Measurements from ENCODE around the gene ZNF845.
"Not testable (repeated sequence)": the region's sequence is repeated elsewhere in the genome, so short reads cannot be mapped to it uniquely, and the experiment has no call there.

DNA sequence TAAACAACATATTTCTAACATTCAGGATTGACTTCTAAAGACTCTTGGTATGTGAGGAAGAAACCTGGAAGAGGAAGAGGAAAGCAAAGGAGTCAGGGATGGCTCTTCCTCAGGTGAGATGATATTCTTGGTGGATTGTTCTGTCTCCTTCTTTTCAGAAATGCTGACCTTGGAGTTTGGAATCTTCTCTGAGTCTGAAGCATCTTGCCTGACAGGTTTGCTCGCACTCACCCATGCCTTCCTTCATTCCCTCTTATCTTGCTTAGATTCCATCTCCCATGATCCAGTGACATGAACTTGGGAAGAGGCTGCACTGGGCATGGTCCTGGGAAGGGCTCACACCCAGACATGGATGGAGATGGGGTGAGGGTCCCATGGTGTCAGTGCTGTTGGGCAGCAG, 64.4 kb downstream of the ZNF845 start:
- TF ChIP-seq, protein P1, sequence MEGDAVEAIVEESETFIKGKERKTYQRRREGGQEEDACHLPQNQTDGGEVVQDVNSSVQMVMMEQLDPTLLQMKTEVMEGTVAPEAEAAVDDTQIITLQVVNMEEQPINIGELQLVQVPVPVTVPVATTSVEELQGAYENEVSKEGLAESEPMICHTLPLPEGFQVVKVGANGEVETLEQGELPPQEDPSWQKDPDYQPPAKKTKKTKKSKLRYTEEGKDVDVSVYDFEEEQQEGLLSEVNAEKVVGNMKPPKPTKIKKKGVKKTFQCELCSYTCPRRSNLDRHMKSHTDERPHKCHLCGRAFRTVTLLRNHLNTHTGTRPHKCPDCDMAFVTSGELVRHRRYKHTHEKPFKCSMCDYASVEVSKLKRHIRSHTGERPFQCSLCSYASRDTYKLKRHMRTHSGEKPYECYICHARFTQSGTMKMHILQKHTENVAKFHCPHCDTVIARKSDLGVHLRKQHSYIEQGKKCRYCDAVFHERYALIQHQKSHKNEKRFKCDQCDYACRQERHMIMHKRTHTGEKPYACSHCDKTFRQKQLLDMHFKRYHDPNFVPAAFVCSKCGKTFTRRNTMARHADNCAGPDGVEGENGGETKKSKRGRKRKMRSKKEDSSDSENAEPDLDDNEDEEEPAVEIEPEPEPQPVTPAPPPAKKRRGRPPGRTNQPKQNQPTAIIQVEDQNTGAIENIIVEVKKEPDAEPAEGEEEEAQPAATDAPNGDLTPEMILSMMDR (IDR thresholded peaks at IDR 0.05; ENCODE audit: low read length), result not testable (repeated sequence)
- not testable (repeated sequence) for TF ChIP-seq EZH2 (IDR thresholded peaks at IDR 0.05; ENCODE audit: borderline replicate concordance, low read length)

All from OCI-LY1 (cell line).